ENCODE results near the gene MXRA8.

MXRA8 gene

GRCh38 chr1:1330366-1331067 lies 27.8 kb downstream of the MXRA8 start:
- TF ChIP-seq CTCF (IDR thresholded peaks at IDR 0.05; ENCODE audit: low read length): no peak
- TF ChIP-seq EZH2 (optimal IDR thresholded peaks at IDR 0.05; ENCODE audit: low read depth, low read length): no peak
- no peak for TF ChIP-seq EZH2phosphoT487 (IDR thresholded peaks at IDR 0.05; ENCODE audit: low read length)
- Histone ChIP-seq H3K4me3 (ENCODE audit: low read length) (no peak overlapping the region), H3K9ac (ENCODE audit: low read length) (no peak overlapping the region), H3F3A (ENCODE audit: insufficient read depth, low read length) (no peaks in the 10 kb centered on the region), H3K9me3 (replicated peaks; ENCODE audit: insufficient read depth, low read length) (no peaks in the 10 kb centered on the region), H3K4me1 (ENCODE audit: low read length) (no peaks in the 10 kb centered on the region; the same call in 1 of the 2 replicates), H4K20me1 (ENCODE audit: insufficient read depth, low read length) (no peaks in the 10 kb centered on the region), H3K4me2 (ENCODE audit: low read depth, low read length) (no peak overlapping the region), H3K36me3 (replicated peaks; ENCODE audit: insufficient read depth, low read length) (no peaks in the 10 kb centered on the region), H3K9me2 (replicated peaks; ENCODE audit: insufficient read depth, low read length) (no peaks in the 10 kb centered on the region), H3K79me2 (ENCODE audit: low read length) (peaks cover 18% of the 10 kb centered on the region), H3K27me3 (replicated peaks; ENCODE audit: insufficient read depth, low read length) (no peaks in the 10 kb centered on the region), H3K27ac (ENCODE audit: low read length) (no peak overlapping the region), H2AFZ (ENCODE audit: low read length) (no peak overlapping the region)
- DNase-seq: no peak

- no peak for DNase-seq
- no peaks in the 10 kb centered on the region for H3K9me3 ChIP-seq (replicated peaks; ENCODE audit: insufficient read depth, low read length)
- no peaks in the 10 kb centered on the region for H3K9me2 ChIP-seq (replicated peaks; ENCODE audit: insufficient read depth, low read length)
- H3K4me3 ChIP-seq (ENCODE audit: low read length): no peak overlapping the region
- H3K4me1 ChIP-seq (ENCODE audit: low read length): no peaks in the 10 kb centered on the region; the same call in 1 of the 2 replicates
- no peaks in the 10 kb centered on the region for H3K36me3 ChIP-seq (replicated peaks; ENCODE audit: insufficient read depth, low read length)
- no peaks in the 10 kb centered on the region for H3K27me3 ChIP-seq (replicated peaks; ENCODE audit: insufficient read depth, low read length)
- 0 out of 2 replicates have a peak, but pooled peaks cover 6% of the 10 kb centered on the region for H3F3A ChIP-seq (ENCODE audit: insufficient read depth, low read length)
- no peak overlapping the region for H3K9ac ChIP-seq (ENCODE audit: low read length)
- H2AFZ ChIP-seq (ENCODE audit: low read length): no peak overlapping the region
- TF ChIP-seq EZH2 (optimal IDR thresholded peaks at IDR 0.05; ENCODE audit: low read depth, low read length) (no peak), CTCF (IDR thresholded peaks at IDR 0.05; ENCODE audit: low read length) (no peak), EZH2phosphoT487 (IDR thresholded peaks at IDR 0.05; ENCODE audit: low read length) (no peak)
- H3K27ac ChIP-seq (ENCODE audit: low read length): no peak overlapping the region
- no peaks in the 10 kb centered on the region for H4K20me1 ChIP-seq (ENCODE audit: insufficient read depth, low read length)
- H3K4me2 ChIP-seq (ENCODE audit: low read depth, low read length): no peak overlapping the region
- H3K79me2 ChIP-seq (ENCODE audit: low read length): peaks cover 27% of the 10 kb centered on the region
Measured at GRCh38 chr1:1329304-1330210, 28.8 kb downstream of the MXRA8 start.

- H3K9ac ChIP-seq (ENCODE audit: low read length): no peak overlapping the region
- no peak overlapping the region for H2AFZ ChIP-seq (ENCODE audit: low read length)
- H3F3A ChIP-seq (ENCODE audit: insufficient read depth, low read length): 0 out of 2 replicates have a peak, but pooled peaks cover 6% of the 10 kb centered on the region
- H4K20me1 ChIP-seq (ENCODE audit: insufficient read depth, low read length): peaks cover under 1% of the 10 kb centered on the region; the same call in 1 of the 2 replicates
- H3K4me3 ChIP-seq (ENCODE audit: low read length): no peak overlapping the region
- H3K27ac ChIP-seq (ENCODE audit: low read length): no peak overlapping the region
- H3K4me1 ChIP-seq (ENCODE audit: low read length): no peaks in the 10 kb centered on the region; the same call in 1 of the 2 replicates
- H3K27me3 ChIP-seq (replicated peaks; ENCODE audit: insufficient read depth, low read length): no peaks in the 10 kb centered on the region
- no peaks in the 10 kb centered on the region for H3K9me2 ChIP-seq (replicated peaks; ENCODE audit: insufficient read depth, low read length)
- no peak overlapping the region for H3K4me2 ChIP-seq (ENCODE audit: low read depth, low read length)
- TF ChIP-seq EZH2phosphoT487 (IDR thresholded peaks at IDR 0.05; ENCODE audit: low read length): no peak
- TF ChIP-seq EZH2 (optimal IDR thresholded peaks at IDR 0.05; ENCODE audit: low read depth, low read length): no peak
- no peak for TF ChIP-seq CTCF (IDR thresholded peaks at IDR 0.05; ENCODE audit: low read length)
- DNase-seq: no peak
- peaks cover 36% of the 10 kb centered on the region for H3K79me2 ChIP-seq (ENCODE audit: low read length)
- no peaks in the 10 kb centered on the region for H3K9me3 ChIP-seq (replicated peaks; ENCODE audit: insufficient read depth, low read length)
- no peaks in the 10 kb centered on the region for H3K36me3 ChIP-seq (replicated peaks; ENCODE audit: insufficient read depth, low read length)
Measured at GRCh38 chr1:1328254-1328653, 30.1 kb downstream of the MXRA8 start.
